WTC11 (cell line): ENCODE results near the gene SHISAL1. TPM values are rescaled to one million over a fixed set of nuclear protein-coding genes. Genes with fewer than 3 reads are reported as not detected.

Source experiments
- ATAC-seq: fragments of 200-7000 bp; cut with Tn5 transposase; 2 replicates; pipeline ENCODE4 v1.10.0; 2021; ENCODE audit warnings: mild to moderate bottlenecking, moderate library complexity
- CTCF ChIA-PET: fragments of 300-600 bp; sonication (Branson Sonifier 250); formaldehyde crosslinking; loops from one replicate; lab custom pipeline; 2021; ENCODE audit warnings: antibody characterized with exemption; lab: Charles Lee
- POLR2A ChIA-PET: fragments of 350-600 bp; sonication (Branson Sonifier 250); formaldehyde crosslinking; loops from one replicate; lab custom pipeline; 2021; ENCODE audit warnings: antibody characterized with exemption; lab: Charles Lee
- DNase-seq: peaks from one replicate; pipeline ENCODE4 v3.0.0; 2021; ENCODE audit warnings: low spot score
- H3K27ac Mint-ChIP-seq: 2 replicates; pipeline ENCODE4 v1.8.0; 2021; ENCODE audit warnings: mixed read lengths
- H3K27me3 Mint-ChIP-seq: 2 replicates; pipeline ENCODE4 v1.8.0; 2021; ENCODE audit warnings: low read depth, mild to moderate bottlenecking, moderate library complexity, mixed read lengths
- H3K36me3 Mint-ChIP-seq: 2 replicates; pipeline ENCODE4 v1.8.0; 2021; ENCODE audit warnings: mixed read lengths
- H3K4me1 Mint-ChIP-seq: 2 replicates; pipeline ENCODE4 v1.8.0; 2022; ENCODE audit warnings: mixed read lengths
- H3K4me3 Mint-ChIP-seq: 2 replicates; pipeline ENCODE4 v1.8.0; 2021; ENCODE audit warnings: mild to moderate bottlenecking, moderate library complexity, mixed read lengths
- H3K9me3 Mint-ChIP-seq: 2 replicates; pipeline ENCODE4 v1.8.0; 2021; ENCODE audit warnings: mixed read lengths
- ATF3 ChIP-seq: sonication (generic); formaldehyde crosslinking; conservative IDR thresholded peaks from 2 replicates; pipeline ENCODE4 v1.8.1; 2022; ENCODE audit warnings: mild to moderate bottlenecking, missing genetic modification reagents
- ATF6 ChIP-seq: sonication (generic); formaldehyde crosslinking; IDR thresholded peaks from 2 replicates; pipeline ENCODE4 v1.8.1; 2023; ENCODE audit warnings: mild to moderate bottlenecking, missing genetic modification reagents
- CREM ChIP-seq: sonication (generic); formaldehyde crosslinking; IDR thresholded peaks from 2 replicates; pipeline ENCODE4 v1.8.1; 2022; ENCODE audit warnings: mild to moderate bottlenecking, missing genetic modification reagents, moderate library complexity
- FOXJ3 ChIP-seq: sonication (generic); formaldehyde crosslinking; IDR thresholded peaks from 2 replicates; pipeline ENCODE4 v1.9.0; 2021; ENCODE audit warnings: missing genetic modification reagents, mild to moderate bottlenecking, borderline replicate concordance
- FOXK1 ChIP-seq: sonication (generic); formaldehyde crosslinking; IDR thresholded peaks from 2 replicates; pipeline ENCODE4 v1.8.0; 2022; ENCODE audit warnings: mild to moderate bottlenecking, moderate library complexity, missing genetic modification reagents
- GABPB1 ChIP-seq: sonication (generic); formaldehyde crosslinking; IDR thresholded peaks from 2 replicates; pipeline ENCODE4 v1.8.1; 2023; ENCODE audit warnings: mild to moderate bottlenecking, missing genetic modification reagents
- GRHL2 ChIP-seq: fragments of 250-450 bp; sonication (Bioruptor Pico); IDR thresholded peaks from 2 replicates; pipeline ENCODE4 v1.8.0; 2022; ENCODE audit warnings: mild to moderate bottlenecking, moderate library complexity; ENCODE audit not compliant: insufficient replicate concordance, severe bottlenecking
- IRF2 ChIP-seq: sonication (generic); formaldehyde crosslinking; IDR thresholded peaks from 2 replicates; pipeline ENCODE4 v1.8.0; 2022; ENCODE audit warnings: low read depth, missing genetic modification reagents, borderline replicate concordance
- NR1H2 ChIP-seq: sonication (generic); formaldehyde crosslinking; IDR thresholded peaks from 2 replicates; pipeline ENCODE4 v1.9.0; 2021; ENCODE audit warnings: mild to moderate bottlenecking, moderate library complexity, missing genetic modification reagents
- NR2C2 ChIP-seq: sonication (generic); formaldehyde crosslinking; IDR thresholded peaks from 2 replicates; pipeline ENCODE4 v1.8.0; 2022; ENCODE audit warnings: mild to moderate bottlenecking, missing genetic modification reagents
- PREB ChIP-seq: sonication (generic); formaldehyde crosslinking; IDR thresholded peaks from 2 replicates; pipeline ENCODE4 v1.8.1; 2022; ENCODE audit warnings: mild to moderate bottlenecking, missing genetic modification reagents, moderate library complexity, borderline replicate concordance
- TCF7 ChIP-seq: sonication (generic); formaldehyde crosslinking; IDR thresholded peaks from 2 replicates; pipeline ENCODE4 v1.8.0; 2022; ENCODE audit warnings: mild to moderate bottlenecking, low read depth, missing genetic modification reagents, moderate library complexity
- ZBTB21 ChIP-seq: sonication (generic); formaldehyde crosslinking; IDR thresholded peaks from 2 replicates; pipeline ENCODE4 v1.8.1; 2023; ENCODE audit warnings: mild to moderate bottlenecking, missing genetic modification reagents, borderline replicate concordance
- ZNF138 ChIP-seq: sonication (generic); formaldehyde crosslinking; conservative IDR thresholded peaks from 2 replicates; pipeline ENCODE4 v1.8.1; 2022; ENCODE audit warnings: mild to moderate bottlenecking, moderate library complexity, missing genetic modification reagents
- ZNF317 ChIP-seq: sonication (generic); formaldehyde crosslinking; IDR thresholded peaks from 2 replicates; pipeline ENCODE4 v1.8.1; 2023; ENCODE audit warnings: low read depth, mild to moderate bottlenecking, moderate library complexity, missing genetic modification reagents, borderline replicate concordance
- ZNF396 ChIP-seq: fragments of 250-450 bp; sonication (Bioruptor Pico); IDR thresholded peaks from 2 replicates; pipeline ENCODE4 v1.8.0; 2021; ENCODE audit warnings: mild to moderate bottlenecking, moderate library complexity, borderline replicate concordance
- ZNF425 ChIP-seq: fragments of 250-450 bp; sonication (Bioruptor Pico); conservative IDR thresholded peaks from 2 replicates; pipeline ENCODE4 v1.9.0; 2021; ENCODE audit warnings: mild to moderate bottlenecking
- total RNA-seq: library from RNA; stranded (reverse); gene quantifications from 3 replicates; pipeline ENCODE4 v1.2.3, GENCODE V29; 2021
- TF ChIP-seq, protein P1 (sequence below): sonication (generic); formaldehyde crosslinking; IDR thresholded peaks from 2 replicates; pipeline ENCODE4 v1.8.1; 2023; ENCODE audit warnings: mild to moderate bottlenecking, moderate library complexity, missing genetic modification reagents
- TF ChIP-seq, protein P2 (sequence below): fragments of 200-600 bp; IDR thresholded peaks from 2 replicates; pipeline ENCODE4 v1.8.0; 2022; ENCODE audit warnings: antibody characterized with exemption

Gene SHISAL1
- total RNA-seq, 1 experiment from 2014 or later = 2.7 TPM

GRCh38 chr22:44221710-44222475 is 90.9 kb downstream of the SHISAL1 start:
- no peak overlapping the region for H3K4me3 Mint-ChIP-seq
- peaks cover 4% of the 10 kb centered on the region for H3K36me3 Mint-ChIP-seq
- H3K27me3 Mint-ChIP-seq = no peaks in the 10 kb centered on the region; the same call in 1 of the 2 replicates
- no peaks in the 10 kb centered on the region for H3K4me1 Mint-ChIP-seq
- ATAC-seq (no peak), DNase-seq (no peak)
- no peak for TF ChIP-seq ATF3 (CRISPR knock-in tag)
- TF ChIP-seq ZNF425 = no peak
- TF ChIP-seq, protein P1, sequence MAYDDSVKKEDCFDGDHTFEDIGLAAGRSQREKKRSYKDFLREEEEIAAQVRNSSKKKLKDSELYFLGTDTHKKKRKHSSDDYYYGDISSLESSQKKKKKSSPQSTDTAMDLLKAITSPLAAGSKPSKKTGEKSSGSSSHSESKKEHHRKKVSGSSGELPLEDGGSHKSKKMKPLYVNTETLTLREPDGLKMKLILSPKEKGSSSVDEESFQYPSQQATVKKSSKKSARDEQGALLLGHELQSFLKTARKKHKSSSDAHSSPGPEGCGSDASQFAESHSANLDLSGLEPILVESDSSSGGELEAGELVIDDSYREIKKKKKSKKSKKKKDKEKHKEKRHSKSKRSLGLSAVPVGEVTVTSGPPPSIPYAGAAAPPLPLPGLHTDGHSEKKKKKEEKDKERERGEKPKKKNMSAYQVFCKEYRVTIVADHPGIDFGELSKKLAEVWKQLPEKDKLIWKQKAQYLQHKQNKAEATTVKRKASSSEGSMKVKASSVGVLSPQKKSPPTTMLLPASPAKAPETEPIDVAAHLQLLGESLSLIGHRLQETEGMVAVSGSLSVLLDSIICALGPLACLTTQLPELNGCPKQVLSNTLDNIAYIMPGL (CRISPR knock-in tag) = no peak
- no peak for TF ChIP-seq GRHL2
- TF ChIP-seq TCF7 = no peak
- TF ChIP-seq, protein P2, sequence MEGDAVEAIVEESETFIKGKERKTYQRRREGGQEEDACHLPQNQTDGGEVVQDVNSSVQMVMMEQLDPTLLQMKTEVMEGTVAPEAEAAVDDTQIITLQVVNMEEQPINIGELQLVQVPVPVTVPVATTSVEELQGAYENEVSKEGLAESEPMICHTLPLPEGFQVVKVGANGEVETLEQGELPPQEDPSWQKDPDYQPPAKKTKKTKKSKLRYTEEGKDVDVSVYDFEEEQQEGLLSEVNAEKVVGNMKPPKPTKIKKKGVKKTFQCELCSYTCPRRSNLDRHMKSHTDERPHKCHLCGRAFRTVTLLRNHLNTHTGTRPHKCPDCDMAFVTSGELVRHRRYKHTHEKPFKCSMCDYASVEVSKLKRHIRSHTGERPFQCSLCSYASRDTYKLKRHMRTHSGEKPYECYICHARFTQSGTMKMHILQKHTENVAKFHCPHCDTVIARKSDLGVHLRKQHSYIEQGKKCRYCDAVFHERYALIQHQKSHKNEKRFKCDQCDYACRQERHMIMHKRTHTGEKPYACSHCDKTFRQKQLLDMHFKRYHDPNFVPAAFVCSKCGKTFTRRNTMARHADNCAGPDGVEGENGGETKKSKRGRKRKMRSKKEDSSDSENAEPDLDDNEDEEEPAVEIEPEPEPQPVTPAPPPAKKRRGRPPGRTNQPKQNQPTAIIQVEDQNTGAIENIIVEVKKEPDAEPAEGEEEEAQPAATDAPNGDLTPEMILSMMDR = no peak
- TF ChIP-seq IRF2 (CRISPR knock-in tag) = no peak
- TF ChIP-seq ZNF138 (CRISPR knock-in tag) = no peak
- no peak for TF ChIP-seq PREB (CRISPR knock-in tag)
- no peak for TF ChIP-seq NR2C2
- TF ChIP-seq FOXK1 (CRISPR knock-in tag) = no peak
- TF ChIP-seq CREM = no peak
- TF ChIP-seq ZNF317 (CRISPR knock-in tag) = no peak
- TF ChIP-seq ZBTB21 (CRISPR knock-in tag) = no peak
- no peak for TF ChIP-seq ATF6 (CRISPR knock-in tag)
- no peak for TF ChIP-seq NR1H2 (CRISPR knock-in tag)
- no peak for TF ChIP-seq GABPB1
- no peak for TF ChIP-seq ZNF396 (CRISPR knock-in tag)
- no peak for TF ChIP-seq FOXJ3 (CRISPR knock-in tag)
- peaks cover 14% of the 10 kb centered on the region for H3K9me3 Mint-ChIP-seq
- POLR2A ChIA-PET = no interaction called here
- CTCF ChIA-PET = no interaction called here
- no peak overlapping the region for H3K27ac Mint-ChIP-seq
